Memory B cell (primary cell): ENCODE data around the gene RNF224.
"Not testable (repeated sequence)": the region's sequence is repeated elsewhere in the genome, so short reads cannot be mapped to it uniquely, and the experiment has no call there.

ENCODE experiments used
- ATAC-seq: fragments of 150-1000 bp; cut with Tn5 transposase; 2 replicates; pipeline ENCODE4 v1.10.0; 2021; ENCODE audit warnings: low read depth, mild to moderate bottlenecking, moderate library complexity
- DNase-seq, 2 donors: peaks; one replicate each; pipeline ENCODE4 v3.0.0; 2022; ENCODE audit warnings: low spot score in 2 of 2
- H3K27ac Mint-ChIP-seq: one replicate; pipeline ENCODE4 v1.8.0; 2022; ENCODE audit warnings: mild to moderate bottlenecking, moderate library complexity, mixed read lengths
- H3K27me3 Mint-ChIP-seq: one replicate; pipeline ENCODE4 v1.8.0; 2022; ENCODE audit warnings: mixed read lengths
- H3K36me3 Mint-ChIP-seq: one replicate; pipeline ENCODE4 v1.8.0; 2022; ENCODE audit warnings: mild to moderate bottlenecking, mixed read lengths
- H3K4me1 Mint-ChIP-seq: one replicate; pipeline ENCODE4 v1.8.0; 2022; ENCODE audit warnings: mixed read lengths
- H3K4me3 Mint-ChIP-seq: one replicate; pipeline ENCODE4 v1.8.0; 2022; ENCODE audit warnings: mild to moderate bottlenecking, moderate library complexity, mixed read lengths
- H3K9me3 Mint-ChIP-seq: one replicate; pipeline ENCODE4 v1.8.0; 2022; ENCODE audit warnings: mixed read lengths

Gene RNF224

GRCh38 chr9:137233143-137233980 is 6.1 kb downstream of the RNF224 start:
- DNase-seq (no peak), ATAC-seq (no peak)
- Mint-ChIP-seq H3K9me3 (no peaks in the 10 kb centered on the region), H3K4me3 (no peak overlapping the region), H3K4me1 (peaks cover 13% of the 10 kb centered on the region), H3K36me3 (no peaks in the 10 kb centered on the region), H3K27ac (no peak overlapping the region), H3K27me3 (peaks cover 9% of the 10 kb centered on the region)

DNA sequence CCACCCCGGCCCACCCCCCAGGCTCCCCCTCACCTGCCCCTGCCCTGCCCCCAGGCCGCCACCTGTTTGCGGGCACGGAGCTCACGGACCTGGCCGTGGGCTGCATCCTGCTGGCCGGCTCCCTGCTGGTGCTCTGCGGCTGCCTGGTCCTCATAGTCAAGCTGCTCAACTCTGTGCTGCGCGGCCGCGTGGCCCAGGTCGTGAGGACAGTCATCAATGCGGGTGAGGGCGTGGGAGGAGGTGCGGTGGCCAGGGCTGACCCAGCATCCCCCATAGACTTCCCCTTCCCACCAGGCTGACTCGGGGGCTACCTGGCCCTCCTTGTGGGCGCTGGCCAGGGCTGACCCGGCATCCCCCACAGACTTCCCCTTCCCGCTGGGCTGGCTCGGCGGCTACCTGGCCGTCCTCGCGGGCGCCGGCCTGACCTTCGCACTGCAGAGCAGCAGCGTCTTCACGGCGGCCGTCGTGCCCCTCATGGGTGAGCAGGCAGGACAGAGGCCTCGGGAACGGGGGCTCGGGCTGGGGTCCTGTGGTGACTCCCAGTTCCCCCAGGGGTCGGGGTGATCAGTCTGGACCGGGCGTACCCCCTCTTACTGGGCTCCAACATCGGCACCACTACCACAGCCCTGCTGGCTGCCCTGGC is 6.9 kb downstream of the RNF224 start:
- Mint-ChIP-seq H3K27me3 (peaks cover 9% of the 10 kb centered on the region), H3K4me3 (no peak overlapping the region), H3K27ac (no peak overlapping the region), H3K36me3 (no peaks in the 10 kb centered on the region), H3K9me3 (no peaks in the 10 kb centered on the region), H3K4me1 (peaks cover 15% of the 10 kb centered on the region)
- ATAC-seq (no peak), DNase-seq (no peak)

DNA sequence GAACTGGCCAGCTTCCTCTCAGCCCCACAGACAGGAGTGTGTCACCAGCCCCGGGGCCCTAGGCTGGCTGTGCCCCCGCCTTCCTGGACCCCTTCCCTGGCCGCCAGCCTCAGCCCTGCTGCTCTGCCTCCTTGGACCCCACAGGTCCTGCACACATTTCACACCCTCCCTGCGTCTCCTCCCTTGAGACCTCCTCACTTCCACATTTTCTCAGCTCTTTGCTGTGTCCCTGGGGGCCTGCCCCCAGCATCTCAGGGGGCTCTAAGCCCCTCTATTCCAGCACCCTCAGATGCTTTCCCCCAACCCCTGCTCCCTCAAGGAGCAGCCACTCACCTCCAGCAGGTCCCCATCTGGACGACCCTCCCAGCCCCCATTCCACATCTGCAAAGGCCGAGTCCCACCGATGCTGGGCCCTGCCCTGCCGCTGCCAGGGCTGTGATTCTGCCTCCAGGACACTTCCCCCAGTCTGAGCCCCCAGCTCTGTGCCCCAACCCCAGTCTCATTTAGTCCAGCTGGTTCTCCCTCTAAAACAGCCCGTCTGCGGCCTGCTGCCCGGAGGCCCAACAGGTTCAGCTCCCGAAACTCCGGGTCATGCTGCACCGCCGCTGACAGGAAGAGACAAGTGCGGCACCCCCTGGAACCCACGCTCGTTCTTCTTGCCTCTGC is 7.6 kb downstream of the RNF224 start:
- Mint-ChIP-seq H3K27ac (no peak overlapping the region), H3K4me1 (peaks cover 15% of the 10 kb centered on the region), H3K4me3 (peak overlapping the region; percentile 78), H3K36me3 (no peaks in the 10 kb centered on the region), H3K9me3 (no peaks in the 10 kb centered on the region), H3K27me3 (peaks cover 8% of the 10 kb centered on the region)
- DNase-seq (peak in 1 of 2 donors; percentile 47), ATAC-seq (peak; percentile 53)

- no peak for ATAC-seq
- Mint-ChIP-seq H3K27ac (no peak overlapping the region), H3K4me3 (peak overlapping the region; percentile 78), H3K27me3 (peaks cover 8% of the 10 kb centered on the region), H3K9me3 (no peaks in the 10 kb centered on the region), H3K4me1 (peaks cover 15% of the 10 kb centered on the region), H3K36me3 (no peaks in the 10 kb centered on the region)
- no peak for DNase-seq
Observed at GRCh38 chr9:137235424-137236237, 8.3 kb downstream of the RNF224 start.

GRCh38 chr9:137236238-137236935 is 9.1 kb downstream of the RNF224 start:
- H3K9me3 Mint-ChIP-seq: no peaks in the 10 kb centered on the region
- H3K36me3 Mint-ChIP-seq: no peaks in the 10 kb centered on the region
- peak overlapping the region; percentile 14 for H3K27ac Mint-ChIP-seq
- DNase-seq: peak; percentile 92 to 97
- peaks cover 8% of the 10 kb centered on the region for H3K27me3 Mint-ChIP-seq
- peak; percentile 35 for ATAC-seq
- H3K4me1 Mint-ChIP-seq: peaks cover 15% of the 10 kb centered on the region
- H3K4me3 Mint-ChIP-seq: peak overlapping the region; percentile 43

GRCh38 chr9:137236936-137237421 is 9.7 kb downstream of the RNF224 start:
- no peak for ATAC-seq
- no peak overlapping the region for H3K27ac Mint-ChIP-seq
- H3K36me3 Mint-ChIP-seq: no peaks in the 10 kb centered on the region
- H3K9me3 Mint-ChIP-seq: no peaks in the 10 kb centered on the region
- H3K27me3 Mint-ChIP-seq: peaks cover 6% of the 10 kb centered on the region
- peaks cover 15% of the 10 kb centered on the region for H3K4me1 Mint-ChIP-seq
- no peak overlapping the region for H3K4me3 Mint-ChIP-seq
- no peak for DNase-seq

DNA sequence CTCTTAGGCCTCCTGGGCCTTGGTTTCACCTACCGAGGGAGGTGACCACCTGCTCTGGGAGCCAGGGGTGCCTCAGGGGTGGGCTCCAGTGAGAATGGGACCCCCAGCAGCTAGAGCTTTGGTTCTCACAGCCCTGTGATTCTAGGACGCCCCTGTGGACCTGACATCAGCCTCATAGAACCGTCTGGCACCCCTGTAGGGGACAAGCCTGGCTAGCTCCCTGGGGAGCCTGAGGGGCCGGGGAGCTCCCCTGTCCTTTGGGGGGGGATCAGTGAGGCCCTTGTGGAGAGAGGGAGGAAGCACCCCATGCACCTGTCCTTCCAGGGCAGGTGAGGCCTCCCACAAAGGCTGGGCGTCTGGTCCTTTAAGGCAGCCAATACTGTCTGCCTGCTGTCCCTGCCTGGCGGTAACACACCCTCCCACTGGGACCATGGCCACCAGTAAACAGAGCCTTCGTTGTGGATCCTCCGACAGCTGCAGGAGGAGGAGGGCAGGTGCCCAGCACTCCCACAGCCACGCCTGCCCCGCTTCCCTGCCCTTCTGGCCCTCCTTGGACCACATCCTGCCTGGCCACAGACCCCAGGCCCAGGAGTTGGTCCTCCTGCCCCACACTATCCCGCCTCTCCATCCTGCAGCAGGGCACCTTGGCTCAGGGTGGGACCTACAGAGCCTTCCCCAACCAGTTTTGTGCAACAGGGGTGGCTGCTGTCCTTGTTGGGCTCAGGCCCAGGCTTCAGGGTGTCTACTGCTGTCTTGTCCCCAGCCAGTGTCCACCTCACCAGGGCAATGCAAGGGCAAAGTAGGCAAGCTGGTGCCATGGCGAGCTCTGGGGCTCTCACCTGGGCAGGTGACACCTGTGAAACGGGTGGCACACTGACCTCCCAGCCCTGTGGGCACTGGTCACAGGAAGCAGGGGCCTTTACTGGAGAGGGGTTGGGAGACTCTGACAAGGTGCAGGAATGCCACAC is 10.7 kb downstream of the RNF224 start:
- no peak for ATAC-seq
- DNase-seq: no peak
- peak overlapping the region; percentile 15 for H3K4me3 Mint-ChIP-seq
- H3K27me3 Mint-ChIP-seq: peaks cover 6% of the 10 kb centered on the region
- H3K4me1 Mint-ChIP-seq: peaks cover 22% of the 10 kb centered on the region
- H3K9me3 Mint-ChIP-seq: no peaks in the 10 kb centered on the region
- no peak overlapping the region for H3K27ac Mint-ChIP-seq
- no peaks in the 10 kb centered on the region for H3K36me3 Mint-ChIP-seq

DNA sequence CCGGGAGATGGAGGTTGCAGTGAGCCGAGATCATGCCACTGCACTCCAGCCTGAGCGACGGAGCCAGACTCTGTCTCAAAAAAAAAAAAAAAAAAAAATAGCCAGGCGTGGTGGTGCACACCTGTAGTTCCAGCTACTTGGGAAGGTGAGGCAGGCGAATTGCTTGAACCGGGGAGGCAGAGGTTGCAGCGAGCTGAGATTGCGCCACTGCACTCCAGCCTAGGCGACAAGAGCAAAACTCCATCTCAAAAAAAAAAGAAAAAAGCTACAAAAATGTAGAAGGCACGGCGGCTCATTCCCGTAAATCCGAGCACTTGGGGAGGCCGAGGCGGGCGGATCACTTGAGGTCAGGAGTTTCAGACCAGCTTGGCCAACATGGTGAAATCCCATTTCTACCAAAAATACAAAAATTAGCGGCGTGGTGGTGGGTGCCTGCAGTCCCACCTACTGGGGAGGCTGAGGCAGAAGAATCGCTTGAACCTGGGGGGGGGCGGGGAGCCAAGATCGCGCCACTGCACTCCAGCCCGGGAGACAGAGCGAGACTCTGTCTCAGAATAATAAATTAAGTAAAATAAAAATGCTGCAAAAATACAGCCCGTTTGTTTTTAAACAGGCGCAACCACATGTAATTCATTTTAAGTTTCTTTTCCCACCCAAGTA is 12.4 kb downstream of the RNF224 start:
- not testable (repeated sequence) for H3K36me3 Mint-ChIP-seq, H3K9me3 Mint-ChIP-seq, H3K27me3 Mint-ChIP-seq, ATAC-seq, DNase-seq, H3K27ac Mint-ChIP-seq
- peaks cover 28% of the 10 kb centered on the region for H3K4me1 Mint-ChIP-seq
- H3K4me3 Mint-ChIP-seq: peak overlapping the region; percentile 86

DNA sequence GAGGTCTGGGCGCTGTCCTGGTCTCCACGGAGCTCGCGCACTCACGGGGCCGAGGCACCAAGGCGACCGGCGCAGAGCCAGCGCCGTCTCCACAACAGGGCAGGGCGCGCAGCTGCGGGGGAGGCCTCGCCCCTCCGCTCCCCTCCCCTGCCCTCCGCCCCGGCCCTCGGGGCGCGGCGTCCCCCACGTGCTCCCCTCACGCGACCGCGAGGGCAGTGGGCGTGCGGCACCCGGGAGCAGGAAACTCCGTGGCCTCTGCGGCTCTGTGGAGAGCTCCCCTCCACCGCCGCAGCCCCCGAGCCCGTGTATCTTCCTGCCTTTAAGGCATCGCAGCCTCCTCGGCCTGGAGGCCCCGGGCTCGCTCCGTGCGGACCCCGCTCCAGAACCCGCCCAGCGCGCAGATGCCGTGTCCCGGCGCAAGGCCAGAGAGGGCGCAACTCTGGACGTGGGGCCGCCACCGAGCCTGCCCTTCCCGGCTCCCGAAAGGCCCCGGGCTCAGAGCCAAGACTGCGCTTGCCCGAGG is 13.1 kb downstream of the RNF224 start:
- Mint-ChIP-seq H3K4me1 (peaks cover 21% of the 10 kb centered on the region), H3K4me3 (peak overlapping the region; percentile 86), H3K9me3 (no peaks in the 10 kb centered on the region), H3K36me3 (no peaks in the 10 kb centered on the region), H3K27ac (peak overlapping the region; percentile 90), H3K27me3 (no peaks in the 10 kb centered on the region)
- ATAC-seq (peak; percentile 26), DNase-seq (peak in 1 of 2 donors; percentile 87)

DNA sequence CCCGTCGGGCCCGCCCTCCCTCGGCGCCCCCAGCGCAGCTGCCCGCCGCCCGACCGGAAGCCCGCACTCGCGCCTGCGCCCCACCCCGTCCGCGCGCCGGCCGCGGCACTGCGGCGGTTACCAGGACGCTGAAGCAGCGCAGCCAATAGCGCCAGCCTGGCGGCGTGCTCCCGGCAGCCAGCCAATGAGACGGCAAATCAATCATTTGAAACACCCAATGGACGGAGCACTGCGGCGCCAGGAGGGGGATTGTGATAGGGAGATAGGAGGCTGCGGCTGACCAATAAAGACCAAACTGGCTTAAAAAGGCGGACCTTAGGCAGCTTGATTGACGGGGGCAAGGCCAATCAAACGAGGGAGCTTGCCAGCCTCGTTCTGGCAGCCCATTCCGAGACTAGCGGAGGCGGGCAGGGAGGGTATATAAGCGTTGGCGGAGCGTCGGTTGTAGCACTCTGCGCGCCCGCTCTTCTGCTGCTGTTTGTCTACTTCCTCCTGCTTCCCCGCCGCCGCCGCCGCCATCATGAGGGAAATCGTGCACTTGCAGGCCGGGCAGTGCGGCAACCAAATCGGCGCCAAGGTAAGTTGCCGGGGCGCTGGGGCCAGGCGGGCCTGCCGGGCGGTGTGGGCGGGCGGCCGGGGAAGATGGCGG is 13.7 kb downstream of the RNF224 start, which contains the start of gene TUBB4B:
TUBB4B (plus strand) TSS at position 447 of the 649 bp plus-strand sequence; CDS start at position 521, 74 bp downstream.
- Mint-ChIP-seq H3K4me3 (peak within 1 kb of the TSS; percentile 86), H3K36me3 (no peaks in the 10 kb centered on the region), H3K27ac (peak within 1 kb of the TSS; percentile 90), H3K4me1 (peaks cover 19% of the 10 kb centered on the region), H3K9me3 (no peaks in the 10 kb centered on the region), H3K27me3 (no peaks in the 10 kb centered on the region)
- ATAC-seq: peak; percentile 76
- DNase-seq: peak; percentile 90 to 95
